SK-N-SH (cell line): ENCODE results near the gene TRRAP. TPM values are rescaled to one million over a fixed set of nuclear protein-coding genes. Genes with fewer than 3 reads are reported as not detected.

ENCODE experiments used
- CTCF ChIA-PET: fragments of 300-600, 350-600 bp; formaldehyde crosslinking; extraction: SDS; loops from one replicate; lab custom pipeline; 2021; lab: Yijun Ruan, JAX
- POLR2A ChIA-PET: fragments of 350-600 bp; sonication (Branson Sonifier 250); formaldehyde crosslinking; extraction: SDS; loops from one replicate; lab custom pipeline; 2020; ENCODE audit warnings: antibody characterized with exemption, inconsistent platforms; lab: Yijun Ruan, JAX
- DNase-seq: peaks from one replicate; pipeline ENCODE4 v3.0.0; 2012
- H2AFZ ChIP-seq: fragments of 200-600 bp; sonication (generic); 2 replicates; pipeline ENCODE4 v1.8.1; 2016; ENCODE audit warnings: antibody characterized with exemption, mild to moderate bottlenecking, low read depth
- H3F3A ChIP-seq: fragments of 200-600 bp; sonication (generic); replicated peaks from 2 replicates; pipeline ENCODE3; 2016; ENCODE audit warnings: antibody characterized with exemption, mild to moderate bottlenecking; ENCODE audit not compliant: insufficient read depth
- H3K27ac ChIP-seq, 2 experiments: fragments of 200-500 bp in 1 of 2; fragments of 200-600 bp in 1 of 2; sonication (Bioruptor generic) in 1 of 2; sonication (generic), shearing (Covaris generic) in 1 of 2; 2 replicates each; pipeline versions ENCODE4 v1.5.1 to v1.6.1; 2014 to 2016; ENCODE audit warnings: low read depth in 2 of 2, inconsistent platforms in 1 of 2, low read length in 1 of 2, mild to moderate bottlenecking in 1 of 2, mixed read lengths in 1 of 2
- H3K27me3 ChIP-seq: fragments of 200-600 bp; sonication (generic), shearing (Covaris generic); 2 replicates; pipeline ENCODE4 v1.6.1; 2016; ENCODE audit warnings: mixed run types; ENCODE audit not compliant: insufficient read depth
- H3K36me3 ChIP-seq, 2 experiments: fragments of 200-500 bp in 1 of 2; fragments of 200-600 bp in 1 of 2; sonication (Bioruptor generic) in 1 of 2; sonication (generic) in 1 of 2; replicated peaks in 1 of 2; 2 replicates each; pipeline versions ENCODE3 to v1.5.1; 2014 to 2016; ENCODE audit warnings: low read length in 1 of 2, mild to moderate bottlenecking in 1 of 2; ENCODE audit not compliant: insufficient read depth in 2 of 2, control insufficient read depth in 1 of 2
- H3K4me1 ChIP-seq, 2 experiments: fragments of 200-500 bp in 1 of 2; fragments of 200-600 bp in 1 of 2; sonication (Bioruptor generic) in 1 of 2; sonication (generic), shearing (Covaris generic) in 1 of 2; 2 replicates each; pipeline versions ENCODE4 v1.5.1 to v1.6.1; 2014 to 2016; ENCODE audit warnings: low read depth in 1 of 2, low read length in 1 of 2, mixed run types in 1 of 2; ENCODE audit not compliant: insufficient read depth in 2 of 2, control insufficient read depth in 1 of 2
- H3K4me2 ChIP-seq: fragments of 200-600 bp; sonication (generic), shearing (Covaris generic); 2 replicates; pipeline ENCODE4 v1.6.1; 2017; ENCODE audit warnings: mixed run types
- H3K4me3 ChIP-seq, 2 experiments: fragments of 200-500 bp in 1 of 2; fragments of 200-600 bp in 1 of 2; sonication (Bioruptor generic) in 1 of 2; sonication (generic), shearing (Covaris generic) in 1 of 2; 2 replicates each; pipeline versions ENCODE4 v1.5.1 to v1.8.1; 2014 to 2016; ENCODE audit warnings: low read depth in 2 of 2, inconsistent platforms in 1 of 2, low read length in 1 of 2, mild to moderate bottlenecking in 1 of 2, mixed read lengths in 1 of 2, moderate library complexity in 1 of 2
- H3K79me2 ChIP-seq: fragments of 200-600 bp; sonication (generic); 2 replicates; pipeline ENCODE4 v1.8.1; 2017; ENCODE audit warnings: mild to moderate bottlenecking; ENCODE audit not compliant: insufficient read depth
- H3K9ac ChIP-seq: fragments of 200-600 bp; sonication (generic); 2 replicates; pipeline ENCODE4 v1.6.1; 2017; ENCODE audit warnings: mixed run types
- H3K9me2 ChIP-seq: fragments of 200-600 bp; sonication (generic); 2 replicates; pipeline ENCODE4 v1.6.1; 2017; ENCODE audit warnings: mixed run types
- H3K9me3 ChIP-seq: fragments of 200-600 bp; sonication (generic); 2 replicates; pipeline ENCODE4 v1.6.1; 2017; ENCODE audit warnings: mixed run types, mild to moderate bottlenecking, moderate library complexity
- H4K20me1 ChIP-seq: fragments of 200-600 bp; sonication (generic); 2 replicates; pipeline ENCODE4 v1.6.1; 2017; ENCODE audit warnings: mild to moderate bottlenecking, mixed run types; ENCODE audit not compliant: insufficient read depth
- CHD2 ChIP-seq: fragments of 150-350 bp; IDR thresholded peaks from 2 replicates; pipeline ENCODE4 v1.6.1; 2018; ENCODE audit warnings: low read length; ENCODE audit not compliant: partially characterized antibody
- ELF1 ChIP-seq: IDR thresholded peaks from 2 replicates; pipeline ENCODE4 v1.4.0; 2012
- EZH2phosphoT487 ChIP-seq: fragments of 200-600 bp; sonication (generic); IDR thresholded peaks from 2 replicates; pipeline ENCODE4 v1.6.1; 2017; ENCODE audit warnings: low read depth, mixed run types, mild to moderate bottlenecking, antibody characterized with exemption, moderate library complexity, borderline replicate concordance
- FOXJ3 ChIP-seq: sonication (generic); formaldehyde crosslinking; IDR thresholded peaks from 2 replicates; pipeline ENCODE4 v1.5.1; 2020; ENCODE audit warnings: mild to moderate bottlenecking, missing genetic modification reagents
- FOXM1 ChIP-seq: IDR thresholded peaks from 2 replicates; pipeline ENCODE4 v1.4.0; 2012; ENCODE audit warnings: low read depth, mild to moderate bottlenecking
- GABPA ChIP-seq: IDR thresholded peaks from 2 replicates; pipeline ENCODE4 v1.4.0; 2012; ENCODE audit warnings: low read depth, mild to moderate bottlenecking
- JUND ChIP-seq: IDR thresholded peaks from 2 replicates; pipeline ENCODE4 v1.4.0; 2012
- NFIC ChIP-seq: IDR thresholded peaks from 2 replicates; pipeline ENCODE4 v1.4.0; 2012; ENCODE audit warnings: borderline replicate concordance
- NRF1 ChIP-seq: IDR thresholded peaks from 2 replicates; pipeline ENCODE4 v1.6.1; 2012; ENCODE audit warnings: low read depth, mild to moderate bottlenecking, low read length
- RCOR1 ChIP-seq: fragments of 150-350 bp; IDR thresholded peaks from 2 replicates; pipeline ENCODE4 v1.6.1; 2017; ENCODE audit warnings: antibody characterized with exemption, low read length
- RXRA ChIP-seq: IDR thresholded peaks from 2 replicates; pipeline ENCODE4 v1.4.0; 2012; ENCODE audit warnings: low read depth, mild to moderate bottlenecking, borderline replicate concordance
- TAF1 ChIP-seq: IDR thresholded peaks from 2 replicates; pipeline ENCODE4 v1.6.1; 2012; ENCODE audit warnings: low read depth, mild to moderate bottlenecking, low read length, moderate library complexity, borderline replicate concordance
- TCF12 ChIP-seq: IDR thresholded peaks from 2 replicates; pipeline ENCODE4 v1.4.0; 2012
- USF1 ChIP-seq: IDR thresholded peaks from 2 replicates; pipeline ENCODE4 v1.4.0; 2012; ENCODE audit warnings: low read depth, borderline replicate concordance
- YY1 ChIP-seq: IDR thresholded peaks from 2 replicates; pipeline ENCODE4 v1.4.0; 2012; ENCODE audit warnings: low read depth, mild to moderate bottlenecking
- WGBS: methylation state at CpG from one replicate; pipeline ENCODE4 v1.1.6; 2017; ENCODE audit warnings: low lambda C conversion rate; 5-methylcytosine and 5-hydroxymethylcytosine counted together
- polyA plus RNA-seq, 3 experiments: library from polyadenylated mRNA; depleted of rRNA; stranded (reverse); fragments of >200 nt; gene quantifications; 2 replicates each; pipeline ENCODE4 v1.2.3, GENCODE V29; 2012

Gene TRRAP
- polyA plus RNA-seq, 1 of the 3 experiments (the other 2 are of a cell fraction) = 24.9 TPM

GRCh38 chr7:99001482-99002147, 123.3 kb downstream of the TRRAP start:
- Histone ChIP-seq H4K20me1 (no peaks in the 10 kb centered on the region), H3K36me3 (peaks cover 53 to 89% of the 10 kb centered on the region in 2 experiments), H3K4me1 (no peaks in the 10 kb centered on the region; a peak in 1 of 4 replicates), H3K4me3 (no peak overlapping the region), H3K79me2 (no peaks in the 10 kb centered on the region), H3K9me3 (no peaks in the 10 kb centered on the region), H3K9me2 (no peaks in the 10 kb centered on the region), H2AFZ (no peak overlapping the region), H3K27me3 (no peaks in the 10 kb centered on the region), H3F3A (peaks cover 4% of the 10 kb centered on the region), H3K27ac (no peak overlapping the region), H3K9ac (no peak overlapping the region), H3K4me2 (no peak overlapping the region)
- ChIA-PET POLR2A (no interaction called here), CTCF (interaction anchor here (1.3 kb wide), 1 partner anchor 24 kb away, joined by 3 read pairs; no protein-coding TSS in a partner anchor)
- WGBS = over 99% methylated on average over 10 of the region's 10 CpGs
- no peak for TF ChIP-seq TCF12
- TF ChIP-seq FOXM1 = no peak
- no peak for TF ChIP-seq NFIC
- no peak for TF ChIP-seq RCOR1
- no peak for TF ChIP-seq RXRA
- DNase-seq = no peak

- Histone ChIP-seq H3K9me3 (no peaks in the 10 kb centered on the region), H4K20me1 (no peaks in the 10 kb centered on the region), H3K36me3 (peaks cover 55 to 92% of the 10 kb centered on the region in 2 experiments), H3K27me3 (no peaks in the 10 kb centered on the region), H3K4me1 (no peaks in the 10 kb centered on the region; a peak in 1 of 4 replicates), H3K9me2 (no peaks in the 10 kb centered on the region), H3K9ac (no peak overlapping the region), H2AFZ (no peak overlapping the region), H3K4me3 (no peak overlapping the region)
- no peak for DNase-seq
- POLR2A ChIA-PET = no interaction called here
- WGBS = 97% methylated on average over 10 of the region's 12 CpGs
- TF ChIP-seq NFIC (no peak), TCF12 (no peak), ELF1 (no peak)
- TF ChIP-seq, all 33 proteins: peak for 0
- no peak overlapping the region for H3K27ac ChIP-seq
- H3K79me2 ChIP-seq = no peaks in the 10 kb centered on the region
- no peak overlapping the region for H3K4me2 ChIP-seq
- H3F3A ChIP-seq = peaks cover 4% of the 10 kb centered on the region
- CTCF ChIA-PET = no interaction called here
Observed at GRCh38 chr7:99002148-99002826, 124.0 kb downstream of the TRRAP start.

- H3K9me2 ChIP-seq = no peaks in the 10 kb centered on the region
- ChIA-PET CTCF (no interaction called here), POLR2A (no interaction called here)
- no peaks in the 10 kb centered on the region for H3K9me3 ChIP-seq
- no peak overlapping the region for H3K4me2 ChIP-seq
- H3K36me3 ChIP-seq = peaks cover 54 to 86% of the 10 kb centered on the region in 2 experiments
- no peaks in the 10 kb centered on the region for H3F3A ChIP-seq
- H4K20me1 ChIP-seq = no peaks in the 10 kb centered on the region
- no peaks in the 10 kb centered on the region for H3K27me3 ChIP-seq
- no peak for TF ChIP-seq JUND
- TF ChIP-seq NRF1 = no peak
- TF ChIP-seq CHD2 = no peak
- no peak for TF ChIP-seq TAF1
- TF ChIP-seq ELF1 = no peak
- TF ChIP-seq YY1 = no peak
- no peak for TF ChIP-seq EZH2phosphoT487
- TF ChIP-seq FOXM1 = no peak
- TF ChIP-seq RCOR1 = no peak
- TF ChIP-seq FOXJ3 (CRISPR knock-in tag) = no peak
- no peak for TF ChIP-seq GABPA
- no peak for TF ChIP-seq USF1
- H2AFZ ChIP-seq = no peak overlapping the region
- H3K27ac ChIP-seq = no peak overlapping the region
- no peak for DNase-seq
- 93% methylated on average over 20 of the region's 20 CpGs for WGBS
- no peak overlapping the region for H3K9ac ChIP-seq
- no peak overlapping the region for H3K4me3 ChIP-seq
- no peaks in the 10 kb centered on the region; a peak in 1 of 4 replicates for H3K4me1 ChIP-seq
- H3K79me2 ChIP-seq = no peaks in the 10 kb centered on the region
Observed at GRCh38 chr7:99002827-99003212, 124.5 kb downstream of the TRRAP start.
